ENCODE results near the gene TMED5. TPM values are rescaled to one million over a fixed set of nuclear protein-coding genes. Genes with fewer than 3 reads are reported as not detected.
A peak's percentile ranks its signal among the peaks of the same experiment; 100 is the strongest.

TMED5 gene
- total and polyA plus RNA-seq, 4 experiments from 2014 or later = 23.2 to 60.8 (median 48.3) TPM

DNA sequence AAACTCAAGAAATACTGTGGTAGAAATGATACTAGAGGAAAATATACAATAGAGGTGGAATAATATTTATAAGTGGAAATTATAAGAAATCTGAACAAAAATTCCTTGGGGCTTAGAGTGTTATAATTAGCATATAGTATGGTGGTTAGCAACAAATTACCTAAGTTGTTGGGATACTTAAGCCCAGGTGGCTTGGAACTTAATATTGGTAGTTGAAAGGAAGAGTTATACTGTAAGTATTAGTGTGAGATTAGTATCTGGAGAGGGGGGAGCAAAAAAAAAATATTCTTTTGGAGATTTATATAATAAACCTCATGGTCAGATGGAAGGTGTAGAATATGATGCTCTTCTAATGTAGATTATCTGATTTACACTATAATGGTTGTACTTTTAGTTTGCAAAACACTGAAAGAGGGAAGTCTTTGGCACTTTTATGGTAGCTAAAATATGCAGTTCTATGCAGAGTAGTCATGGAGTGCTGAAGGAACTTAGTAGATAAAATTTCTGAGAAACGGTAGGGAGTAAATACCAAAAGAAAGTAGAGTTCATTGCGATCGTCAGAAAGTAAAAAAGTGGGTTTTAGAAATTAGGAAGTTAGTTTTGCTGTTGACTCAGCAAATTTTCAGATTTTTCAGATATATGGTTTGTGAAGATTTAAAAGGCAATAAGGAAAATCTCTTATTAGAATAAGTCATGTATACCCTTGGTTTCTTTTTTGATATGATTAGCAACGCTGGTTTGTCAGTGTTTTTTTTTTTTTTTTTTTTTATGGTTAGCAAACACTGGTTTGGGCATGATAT lies 55.5 kb downstream of the TMED5 start:
- no peaks in the 10 kb centered on the region for H3K9me3 ChIP-seq (ENCODE audit: control insufficient read depth in 1 of 2, low read length in 2 of 2)
- intact Hi-C loops (cut with micrococcal nuclease) = no loop called here
- no peak overlapping the region for H3K27ac ChIP-seq (ENCODE audit: low read depth, low read length)
- no peak overlapping the region for H3K4me3 ChIP-seq (ENCODE audit: low read length in 2 of 2)
- H3K4me1 ChIP-seq (ENCODE audit: insufficient read depth, low read length) = no peaks in the 10 kb centered on the region
- peak overlapping the region in 3 of 7 donors; percentile 12 to 69 (median 24) for H3K27ac Mint-ChIP-seq
- no peaks in the 10 kb centered on the region for H3K27me3 Mint-ChIP-seq
- CTCF ChIA-PET (ENCODE audit: partially characterized antibody) = no interaction called here
- peaks cover 12 to 36% of the 10 kb centered on the region in 2 donors for H3K36me3 Mint-ChIP-seq
- H3K9me3 Mint-ChIP-seq = no peaks in the 10 kb centered on the region
- no peaks in the 10 kb centered on the region for H3K27me3 ChIP-seq (ENCODE audit: insufficient read depth, low read length)
- peaks cover 0 to 7% (median under 1%) of the 10 kb centered on the region in 4 donors for H3K4me1 Mint-ChIP-seq
- peaks cover 12% of the 10 kb centered on the region for H3K36me3 ChIP-seq (ENCODE audit: insufficient read depth, low read length)
- H3K4me3 Mint-ChIP-seq = no peak overlapping the region
- POLR2A ChIA-PET (ENCODE audit: partially characterized antibody) = interaction anchor here (0.9 kb wide), 2 partner anchors 14 to 45 kb away, joined by 3 read pairs; partner anchors contain the start of gene MTF2
- DNase-seq = no peak

DNA sequence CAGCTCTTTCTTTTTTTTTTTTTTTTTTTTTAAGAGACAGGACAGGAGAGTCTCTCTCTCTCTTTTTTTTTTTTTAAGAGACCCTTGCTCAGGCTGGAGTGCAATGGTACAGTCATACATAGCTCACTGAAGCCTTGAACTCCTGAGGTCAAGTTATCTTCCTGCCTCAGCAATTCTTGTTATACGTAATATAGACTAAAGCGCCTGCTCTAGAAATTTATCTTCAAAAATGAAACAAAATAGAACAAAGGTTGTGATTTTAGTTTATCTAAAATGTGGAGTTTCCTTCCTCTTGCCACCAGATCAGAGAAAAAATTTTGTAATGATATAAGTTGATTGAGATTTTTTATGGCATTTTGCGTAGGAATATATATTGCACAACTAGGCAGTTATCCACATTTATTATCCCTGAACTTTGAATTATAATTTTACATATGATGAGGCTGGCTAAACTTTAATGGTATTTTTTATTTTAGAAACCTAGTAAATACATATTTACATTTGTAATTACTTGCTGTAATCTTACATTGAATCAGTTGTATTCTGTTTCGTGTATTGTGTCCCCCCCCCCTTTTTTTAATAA lies 56.9 kb downstream of the TMED5 start:
- H3K9me3 ChIP-seq (ENCODE audit: control insufficient read depth in 1 of 2, low read length in 2 of 2) = no peaks in the 10 kb centered on the region
- H3K4me1 Mint-ChIP-seq = peaks cover 0 to 7% (median under 1%) of the 10 kb centered on the region in 4 donors
- DNase-seq = no peak
- H3K4me3 ChIP-seq (ENCODE audit: low read length in 2 of 2) = no peak overlapping the region
- POLR2A ChIA-PET (ENCODE audit: partially characterized antibody) = no interaction called here
- H3K27ac Mint-ChIP-seq = no peak overlapping the region
- peaks cover 23 to 41% of the 10 kb centered on the region in 2 donors for H3K36me3 Mint-ChIP-seq
- H3K36me3 ChIP-seq (ENCODE audit: insufficient read depth, low read length) = peaks cover 21% of the 10 kb centered on the region
- H3K4me1 ChIP-seq (ENCODE audit: insufficient read depth, low read length) = no peaks in the 10 kb centered on the region
- H3K9me3 Mint-ChIP-seq = no peaks in the 10 kb centered on the region
- H3K27me3 Mint-ChIP-seq = no peaks in the 10 kb centered on the region
- H3K27me3 ChIP-seq (ENCODE audit: insufficient read depth, low read length) = no peaks in the 10 kb centered on the region
- intact Hi-C loops (cut with micrococcal nuclease) = no loop called here
- CTCF ChIA-PET (ENCODE audit: partially characterized antibody) = no interaction called here
- no peak overlapping the region for H3K4me3 Mint-ChIP-seq
- no peak overlapping the region for H3K27ac ChIP-seq (ENCODE audit: low read depth, low read length)

- ChIA-PET POLR2A (ENCODE audit: partially characterized antibody) (no interaction called here), CTCF (ENCODE audit: partially characterized antibody) (interaction anchor here (1.2 kb wide), 1 partner anchor 41 kb away, joined by 3 read pairs; no protein-coding TSS in a partner anchor)
- no peak for DNase-seq
- no peaks in the 10 kb centered on the region for H3K27me3 ChIP-seq (ENCODE audit: insufficient read depth, low read length)
- no peak overlapping the region for H3K27ac ChIP-seq (ENCODE audit: low read depth, low read length)
- H3K4me3 Mint-ChIP-seq = no peak overlapping the region
- H3K9me3 Mint-ChIP-seq = no peaks in the 10 kb centered on the region
- no peak overlapping the region for H3K4me3 ChIP-seq (ENCODE audit: low read length in 2 of 2)
- peaks cover 31 to 51% of the 10 kb centered on the region in 2 donors for H3K36me3 Mint-ChIP-seq
- no peaks in the 10 kb centered on the region for H3K4me1 ChIP-seq (ENCODE audit: insufficient read depth, low read length)
- no peaks in the 10 kb centered on the region for H3K27me3 Mint-ChIP-seq
- intact Hi-C loops (cut with micrococcal nuclease) = no loop called here
- H3K27ac Mint-ChIP-seq = peak overlapping the region in 2 of 7 donors; percentile 37 to 38
- peaks cover 27% of the 10 kb centered on the region for H3K36me3 ChIP-seq (ENCODE audit: insufficient read depth, low read length)
- H3K4me1 Mint-ChIP-seq = peaks cover 0 to 7% (median under 1%) of the 10 kb centered on the region in 4 donors
- no peaks in the 10 kb centered on the region for H3K9me3 ChIP-seq (ENCODE audit: control insufficient read depth in 1 of 2, low read length in 2 of 2)
These were observed 59.6 kb downstream of the TMED5 start for GRCh38 chr1:93120614-93121013.

GRCh38 chr1:93114391-93114790 lies 65.8 kb downstream of the TMED5 start:
- Mint-ChIP-seq H3K9me3 (no peaks in the 10 kb centered on the region), H3K27ac (no peak overlapping the region), H3K4me1 (peaks cover 6 to 24% (median 16%) of the 10 kb centered on the region in 4 donors), H3K27me3 (no peaks in the 10 kb centered on the region), H3K4me3 (no peak overlapping the region), H3K36me3 (peaks cover 38 to 66% of the 10 kb centered on the region in 2 donors)
- intact Hi-C loops (cut with micrococcal nuclease) = loop anchor here (5.0 kb wide), 1 partner anchor 37 kb away; the partner anchor contains the start of gene MTF2
- Histone ChIP-seq H3K27ac (ENCODE audit: low read depth, low read length) (no peak overlapping the region), H3K36me3 (ENCODE audit: insufficient read depth, low read length) (peaks cover 30% of the 10 kb centered on the region), H3K9me3 (ENCODE audit: control insufficient read depth in 1 of 2, low read length in 2 of 2) (no peaks in the 10 kb centered on the region), H3K4me1 (ENCODE audit: insufficient read depth, low read length) (peaks cover 12% of the 10 kb centered on the region), H3K4me3 (ENCODE audit: low read length in 2 of 2) (no peak overlapping the region), H3K27me3 (ENCODE audit: insufficient read depth, low read length) (no peaks in the 10 kb centered on the region)
- no peak for DNase-seq
- CTCF ChIA-PET (ENCODE audit: partially characterized antibody) = no interaction called here
- POLR2A ChIA-PET (ENCODE audit: partially characterized antibody) = interaction anchor here (1.2 kb wide), 1 partner anchor 231 kb away, joined by 3 read pairs; no protein-coding TSS in a partner anchor

GRCh38 chr1:93113127-93113526 lies 67.1 kb downstream of the TMED5 start:
- ChIA-PET POLR2A (ENCODE audit: partially characterized antibody) (no interaction called here), CTCF (ENCODE audit: partially characterized antibody) (no interaction called here)
- no peak overlapping the region for H3K4me3 Mint-ChIP-seq
- peak overlapping the region in 3 of 7 donors; percentile 1 to 48 (median 13) for H3K27ac Mint-ChIP-seq
- H3K9me3 Mint-ChIP-seq = peaks cover 0 to 7% (median 4%) of the 10 kb centered on the region in 8 donors
- DNase-seq = no peak
- no peak overlapping the region for H3K27ac ChIP-seq (ENCODE audit: low read depth, low read length)
- H3K27me3 ChIP-seq (ENCODE audit: insufficient read depth, low read length) = no peaks in the 10 kb centered on the region
- no peaks in the 10 kb centered on the region for H3K27me3 Mint-ChIP-seq
- peaks cover 23% of the 10 kb centered on the region for H3K36me3 ChIP-seq (ENCODE audit: insufficient read depth, low read length)
- H3K9me3 ChIP-seq (ENCODE audit: control insufficient read depth in 1 of 2, low read length in 2 of 2) = no peaks in the 10 kb centered on the region
- intact Hi-C loops (cut with micrococcal nuclease) = loop anchor here (5.0 kb wide), 1 partner anchor 36 kb away; the partner anchor contains the start of gene MTF2
- H3K36me3 Mint-ChIP-seq = peaks cover 40 to 64% of the 10 kb centered on the region in 2 donors
- H3K4me1 ChIP-seq (ENCODE audit: insufficient read depth, low read length) = peaks cover 17% of the 10 kb centered on the region
- H3K4me3 ChIP-seq (ENCODE audit: low read length in 2 of 2) = no peak overlapping the region
- peaks cover 11 to 33% (median 24%) of the 10 kb centered on the region in 4 donors for H3K4me1 Mint-ChIP-seq

- CTCF ChIA-PET (ENCODE audit: partially characterized antibody) = interaction anchor here (0.6 kb wide), 2 partner anchors 328 to 1077 kb away, joined by 3 read pairs; no protein-coding TSS in a partner anchor
- H3K4me1 ChIP-seq (ENCODE audit: insufficient read depth, low read length) = peaks cover 17% of the 10 kb centered on the region
- no peaks in the 10 kb centered on the region for H3K27me3 ChIP-seq (ENCODE audit: insufficient read depth, low read length)
- Mint-ChIP-seq H3K27ac (peak overlapping the region in 4 of 7 donors; percentile 5 to 72 (median 48)), H3K36me3 (peaks cover 50 to 61% of the 10 kb centered on the region in 2 donors), H3K27me3 (no peaks in the 10 kb centered on the region), H3K9me3 (peaks cover 0 to 15% (median 9%) of the 10 kb centered on the region in 8 donors), H3K4me3 (no peak overlapping the region), H3K4me1 (peaks cover 14 to 33% (median 25%) of the 10 kb centered on the region in 4 donors)
- intact Hi-C loops (cut with micrococcal nuclease) = loop anchor here (5.0 kb wide), 1 partner anchor 34 kb away; the partner anchor contains the start of gene MTF2
- POLR2A ChIA-PET (ENCODE audit: partially characterized antibody) = no interaction called here
- H3K27ac ChIP-seq (ENCODE audit: low read depth, low read length) = no peak overlapping the region
- H3K36me3 ChIP-seq (ENCODE audit: insufficient read depth, low read length) = peaks cover 14% of the 10 kb centered on the region
- no peaks in the 10 kb centered on the region for H3K9me3 ChIP-seq (ENCODE audit: control insufficient read depth in 1 of 2, low read length in 2 of 2)
- DNase-seq = no peak
- H3K4me3 ChIP-seq (ENCODE audit: low read length in 2 of 2) = no peak overlapping the region
These were observed 68.7 kb downstream of the TMED5 start for GRCh38 chr1:93111561-93111960.

GRCh38 chr1:93111065-93111464 lies 69.1 kb downstream of the TMED5 start:
- H3K36me3 ChIP-seq (ENCODE audit: insufficient read depth, low read length) = peaks cover 11% of the 10 kb centered on the region
- ChIA-PET CTCF (ENCODE audit: partially characterized antibody) (interaction anchor here (0.6 kb wide), 2 partner anchors 327 to 1077 kb away, joined by 3 read pairs; no protein-coding TSS in a partner anchor), POLR2A (ENCODE audit: partially characterized antibody) (no interaction called here)
- H3K27ac ChIP-seq (ENCODE audit: low read depth, low read length) = no peak overlapping the region
- intact Hi-C loops (cut with micrococcal nuclease) = loop anchor here (5.0 kb wide), 1 partner anchor 34 kb away; the partner anchor contains the start of gene MTF2
- no peak overlapping the region for H3K4me3 Mint-ChIP-seq
- no peak for DNase-seq
- peaks cover 50 to 57% of the 10 kb centered on the region in 2 donors for H3K36me3 Mint-ChIP-seq
- H3K9me3 ChIP-seq (ENCODE audit: control insufficient read depth in 1 of 2, low read length in 2 of 2) = no peaks in the 10 kb centered on the region
- H3K27me3 ChIP-seq (ENCODE audit: insufficient read depth, low read length) = no peaks in the 10 kb centered on the region
- no peak overlapping the region for H3K4me3 ChIP-seq (ENCODE audit: low read length in 2 of 2)
- H3K9me3 Mint-ChIP-seq = peaks cover 0 to 15% (median 9%) of the 10 kb centered on the region in 8 donors
- peaks cover 17% of the 10 kb centered on the region for H3K4me1 ChIP-seq (ENCODE audit: insufficient read depth, low read length)
- H3K27me3 Mint-ChIP-seq = no peaks in the 10 kb centered on the region
- H3K27ac Mint-ChIP-seq = no peak overlapping the region
- peaks cover 14 to 34% (median 25%) of the 10 kb centered on the region in 4 donors for H3K4me1 Mint-ChIP-seq
